Measurements from ENCODE around the gene RHPN2. TPM values are rescaled to one million over a fixed set of nuclear protein-coding genes. Genes with fewer than 3 reads are reported as not detected.
"Not testable (repeated sequence)": the region's sequence is repeated elsewhere in the genome, so short reads cannot be mapped to it uniquely, and the experiment has no call there.

Gene RHPN2
- total RNA-seq, 1 experiment from 2014 or later: 25.6 TPM

- peak; percentile 18 for DNase-seq (ENCODE audit: low read depth)
These were observed 34.9 kb downstream of the RHPN2 start for GRCh38 chr19:33029746-33030303.

- not testable (repeated sequence) for DNase-seq (ENCODE audit: low read depth)
These were observed 38.1 kb downstream of the RHPN2 start for GRCh38 chr19:33026602-33027001.

- DNase-seq (ENCODE audit: low read depth): not testable (repeated sequence)
These were observed 39.0 kb downstream of the RHPN2 start for GRCh38 chr19:33025468-33026238.

- DNase-seq (ENCODE audit: low read depth): peak; percentile 30
These were observed 40.3 kb downstream of the RHPN2 start for GRCh38 chr19:33024398-33024797.

GRCh38 chr19:33022472-33023116 lies 42.1 kb downstream of the RHPN2 start:
- DNase-seq (ENCODE audit: low read depth): no peak

- not testable (repeated sequence) for DNase-seq (ENCODE audit: low read depth)
These were observed 53.8 kb downstream of the RHPN2 start for GRCh38 chr19:33010891-33011290.

GRCh38 chr19:33008738-33009137 lies 56.0 kb downstream of the RHPN2 start:
- no peak for DNase-seq (ENCODE audit: low read depth)

- no peak for DNase-seq (ENCODE audit: low read depth)
These were observed 59.2 kb downstream of the RHPN2 start for GRCh38 chr19:33005440-33005839.

GRCh38 chr19:33003424-33004024 lies 61.2 kb downstream of the RHPN2 start:
- DNase-seq (ENCODE audit: low read depth): not testable (repeated sequence)

GRCh38 chr19:33002126-33002865 lies 62.4 kb downstream of the RHPN2 start:
- DNase-seq (ENCODE audit: low read depth): not testable (repeated sequence)

- DNase-seq (ENCODE audit: low read depth): no peak
These were observed 63.8 kb downstream of the RHPN2 start for GRCh38 chr19:33000910-33001309.

GRCh38 chr19:33000510-33000909 lies 64.2 kb downstream of the RHPN2 start:
- DNase-seq (ENCODE audit: low read depth): no peak

- no peak for DNase-seq (ENCODE audit: low read depth)
These were observed 66.0 kb downstream of the RHPN2 start for GRCh38 chr19:32998722-32999121.

- no peak for DNase-seq (ENCODE audit: low read depth)
These were observed 66.9 kb downstream of the RHPN2 start for GRCh38 chr19:32997716-32998355.

- not testable (repeated sequence) for DNase-seq (ENCODE audit: low read depth)
These were observed 67.6 kb downstream of the RHPN2 start for GRCh38 chr19:32997061-32997464.

- not testable (repeated sequence) for DNase-seq (ENCODE audit: low read depth)
These were observed 68.7 kb downstream of the RHPN2 start for GRCh38 chr19:32995966-32996365.

GRCh38 chr19:32988724-32989123 lies 76.0 kb downstream of the RHPN2 start:
- DNase-seq (ENCODE audit: low read depth): no peak

GRCh38 chr19:32988254-32988653 lies 76.4 kb downstream of the RHPN2 start:
- DNase-seq (ENCODE audit: low read depth): not testable (repeated sequence)

- DNase-seq (ENCODE audit: low read depth): not testable (repeated sequence)
These were observed 82.2 kb downstream of the RHPN2 start for GRCh38 chr19:32982488-32982887.

GRCh38 chr19:32979807-32980206 lies 84.9 kb downstream of the RHPN2 start:
- DNase-seq (ENCODE audit: low read depth): not testable (repeated sequence)

GRCh38 chr19:32977813-32978212 lies 86.9 kb downstream of the RHPN2 start:
- not testable (repeated sequence) for DNase-seq (ENCODE audit: low read depth)

Measured in M059J (cell line).